H1 (cell line): ENCODE results near the gene BMPR1A. TPM values are rescaled to one million over a fixed set of nuclear protein-coding genes. Genes with fewer than 3 reads are reported as not detected.
A peak's percentile ranks its signal among the peaks of the same experiment; 100 is the strongest.

Experiments used
- CTCF ChIA-PET: fragments of 300-600 bp; sonication (Branson Sonifier 250); formaldehyde crosslinking; loops from one replicate; lab custom pipeline; 2021; ENCODE audit not compliant: partially characterized antibody; lab: Charles Lee
- POLR2A ChIA-PET: fragments of 300-600 bp; sonication (Branson Sonifier 250); formaldehyde crosslinking; loops from one replicate; lab custom pipeline; 2021; ENCODE audit warnings: inconsistent platforms; ENCODE audit not compliant: partially characterized antibody; lab: Charles Lee
- DNase-seq, 2 experiments: peaks; one replicate each; pipeline versions ENCODE4 v3.0.0 to v3.0.0-alpha.2; 2010 to 2022; ENCODE audit warnings: low spot score in 2 of 2, low read depth in 1 of 2, mixed read lengths in 1 of 2
- FAIRE-seq: peaks from 2 replicates; lab custom pipeline; 2011; peaks lifted over from hg19 to GRCh38; lab: Jason Lieb, UNC
- H2AFZ ChIP-seq: 2 replicates; pipeline ENCODE4 v1.8.1; 2012; ENCODE audit warnings: low read length, inconsistent platforms
- H2AK5ac ChIP-seq: 2 replicates; pipeline ENCODE4 v1.6.1; 2013; ENCODE audit warnings: low read depth, low read length
- H2BK120ac ChIP-seq: replicated peaks from 2 replicates; pipeline ENCODE3; 2013; ENCODE audit warnings: low read depth, low read length, inconsistent platforms
- H2BK12ac ChIP-seq: 2 replicates; pipeline ENCODE4 v1.6.1; 2013; ENCODE audit warnings: low read depth, low read length
- H2BK15ac ChIP-seq: 2 replicates; pipeline ENCODE4 v1.6.1; 2013; ENCODE audit warnings: low read length
- H2BK20ac ChIP-seq: 2 replicates; pipeline ENCODE4 v1.6.1; 2013; ENCODE audit warnings: low read length
- H2BK5ac ChIP-seq: 2 replicates; pipeline ENCODE4 v1.6.1; 2013; ENCODE audit warnings: low read depth, low read length
- H3K14ac ChIP-seq: 2 replicates; pipeline ENCODE4 v1.6.1; 2013; ENCODE audit warnings: inconsistent platforms; ENCODE audit not compliant: insufficient read length
- H3K18ac ChIP-seq: 2 replicates; pipeline ENCODE4 v1.6.1; 2013; ENCODE audit warnings: low read length; ENCODE audit errors: extremely low read depth
- H3K23ac ChIP-seq: 2 replicates; pipeline ENCODE4 v1.6.1; 2013; ENCODE audit warnings: inconsistent platforms; ENCODE audit not compliant: insufficient read length
- H3K23me2 ChIP-seq: 2 replicates; pipeline ENCODE4 v1.6.1; 2013; ENCODE audit warnings: low read depth, low read length
- H3K27ac ChIP-seq: 2 replicates; pipeline ENCODE4 v1.6.1; 2011; ENCODE audit warnings: low read depth, low read length, inconsistent platforms
- H3K27me3 ChIP-seq, 4 experiments: replicated peaks in 1 of 4; 1 replicate in 1 of 4; 2 replicates in 3 of 4; pipeline versions ENCODE4 v1.6.1 to v1.8.1; 2011 to 2013; ENCODE audit warnings: low read length in 3 of 4, mild to moderate bottlenecking in 3 of 4, inconsistent platforms in 2 of 4, mixed read lengths in 2 of 4, moderate library complexity in 1 of 4; ENCODE audit not compliant: control insufficient read depth in 3 of 4, insufficient read depth in 3 of 4; ENCODE audit errors: extremely low read depth in 1 of 4
- H3K36me3 ChIP-seq, 4 experiments: 2 replicates each; pipeline versions ENCODE4 v1.6.1 to v1.8.1; 2011 to 2013; ENCODE audit warnings: mild to moderate bottlenecking in 4 of 4, low read length in 3 of 4, moderate library complexity in 2 of 4, control low read depth in 1 of 4, inconsistent platforms in 1 of 4; ENCODE audit not compliant: insufficient read depth in 4 of 4, control insufficient read depth in 2 of 4
- H3K4ac ChIP-seq: replicated peaks from 2 replicates; pipeline ENCODE3; 2013; ENCODE audit warnings: low read length, low read depth, mixed read lengths, inconsistent platforms; ENCODE audit not compliant: insufficient read length
- H3K4me1 ChIP-seq, 4 experiments: replicated peaks in 1 of 4; 1 replicate in 1 of 4; 2 replicates in 3 of 4; pipeline versions ENCODE4 v1.6.1 to v1.8.1; 2011 to 2013; ENCODE audit warnings: low read length in 3 of 4, inconsistent platforms in 2 of 4, mixed read lengths in 1 of 4; ENCODE audit not compliant: insufficient read depth in 4 of 4, control insufficient read depth in 3 of 4
- H3K4me2 ChIP-seq, 2 experiments: 2 replicates each; pipeline versions ENCODE4 v1.6.1 to v1.8.1; 2011 to 2013; ENCODE audit warnings: low read depth in 2 of 2, low read length in 2 of 2, control low read depth in 1 of 2, inconsistent platforms in 1 of 2, mild to moderate bottlenecking in 1 of 2; ENCODE audit not compliant: insufficient read depth in 1 of 2
- H3K4me3 ChIP-seq, 4 experiments: fragments of 200-600, 300-600 bp in 1 of 4; sonication (generic), shearing (Covaris generic), sonication (Bioruptor Twin) in 1 of 4; 2 replicates each; pipeline versions ENCODE4 v1.5.1 to v1.8.1; 2011 to 2016; ENCODE audit warnings: low read length in 4 of 4, low read depth in 3 of 4, control low read depth in 2 of 4, inconsistent platforms in 2 of 4, mild to moderate bottlenecking in 2 of 4, mixed read lengths in 1 of 4, moderate library complexity in 1 of 4; ENCODE audit not compliant: insufficient read depth in 2 of 4; ENCODE audit errors: extremely low read depth in 1 of 4
- H3K56ac ChIP-seq: replicated peaks from 2 replicates; pipeline ENCODE3; 2013; ENCODE audit warnings: low read depth, mild to moderate bottlenecking, mixed read lengths, low read length, inconsistent platforms; ENCODE audit not compliant: insufficient read length
- H3K79me1 ChIP-seq: 2 replicates; pipeline ENCODE4 v1.6.1; 2013; ENCODE audit warnings: low read depth, low read length, control low read depth
- H3K79me2 ChIP-seq, 2 experiments: 2 replicates each; pipeline versions ENCODE4 v1.6.1 to v1.8.1; 2012 to 2013; ENCODE audit warnings: low read length in 2 of 2, mild to moderate bottlenecking in 2 of 2, inconsistent platforms in 1 of 2; ENCODE audit not compliant: insufficient read depth in 2 of 2, control insufficient read depth in 1 of 2
- H3K9ac ChIP-seq, 4 experiments: replicated peaks in 1 of 4; 1 replicate in 1 of 4; 2 replicates in 3 of 4; pipeline versions ENCODE4 v1.6.1 to v1.8.1; 2011 to 2013; ENCODE audit warnings: low read depth in 3 of 4, low read length in 3 of 4, control low read depth in 2 of 4, mild to moderate bottlenecking in 2 of 4, moderate library complexity in 2 of 4, inconsistent platforms in 1 of 4; ENCODE audit errors: extremely low read depth in 1 of 4
- H3K9me3 ChIP-seq, 2 experiments: 2 replicates each; pipeline versions ENCODE4 v1.6.1 to v1.8.1; 2012 to 2013; ENCODE audit warnings: mild to moderate bottlenecking in 2 of 2, moderate library complexity in 2 of 2, control low read depth in 1 of 2, inconsistent platforms in 1 of 2, low read depth in 1 of 2, low read length in 1 of 2, mixed read lengths in 1 of 2; ENCODE audit not compliant: insufficient read depth in 2 of 2
- H4K20me1 ChIP-seq, 2 experiments: replicated peaks in 1 of 2; 2 replicates each; pipeline versions ENCODE3 to v1.8.1; 2011 to 2013; ENCODE audit warnings: inconsistent platforms in 2 of 2, low read length in 2 of 2, mild to moderate bottlenecking in 1 of 2; ENCODE audit not compliant: insufficient read depth in 2 of 2, control insufficient read depth in 1 of 2
- H4K5ac ChIP-seq: 2 replicates; pipeline ENCODE4 v1.6.1; 2013; ENCODE audit warnings: low read length, low read depth, mixed read lengths, inconsistent platforms; ENCODE audit not compliant: insufficient read length
- H4K8ac ChIP-seq: 2 replicates; pipeline ENCODE4 v1.8.0; 2013; ENCODE audit warnings: mild to moderate bottlenecking, moderate library complexity, low read length, inconsistent platforms; ENCODE audit not compliant: insufficient read depth; ENCODE audit errors: extremely low read depth
- H4K91ac ChIP-seq: replicated peaks from 2 replicates; pipeline ENCODE3; 2013; ENCODE audit warnings: low read length, mixed read lengths, inconsistent platforms; ENCODE audit not compliant: insufficient read length
- WGBS, 2 experiments: shearing (Covaris generic) in 1 of 2; methylation state at CpG; one replicate each; pipeline versions ENCODE4 v1.1.6 to v1.1.7; 2013 to 2015; ENCODE audit warnings: low lambda C conversion rate in 2 of 2, mixed read lengths in 2 of 2, inconsistent platforms in 1 of 2, low coverage in 1 of 2, missing lambda C conversion rate in 1 of 2; ENCODE audit not compliant: insufficient replicate concordance in 2 of 2, insufficient coverage in 1 of 2, insufficient read length in 1 of 2; ENCODE audit errors: extremely low coverage in 1 of 2, missing lambda C conversion rate in 1 of 2; 5-methylcytosine and 5-hydroxymethylcytosine counted together
- polyA plus RNA-seq, 7 experiments: library from polyadenylated mRNA; depleted of rRNA in 3 of 7; stranded (reverse) in 5 of 7; unstranded in 2 of 7; fragments of >200 nt in 5 of 7; fragments of 200-250 nt in 2 of 7; gene quantifications; 1 replicate in 5 of 7; 2 replicates in 1 of 7; 4 replicates in 1 of 7; pipeline versions ENCODE4 v1.2.1 to v1.2.3, GENCODE V29; 2011 to 2013; ENCODE audit warnings: missing spikeins in 2 of 7, mixed read lengths in 2 of 7
- total RNA-seq: library from RNA; stranded (reverse); fragmentation: NEBNext Ultra II Directional; extraction: Animal tissue kit (Norgen Biotek cat#: 25700); gene quantifications from 2 replicates; pipeline ENCODE4 v1.2.1, GENCODE V29; 2021

BMPR1A gene
- total and polyA plus RNA-seq, 2 of the 8 experiments (the other 6 are each of a cell fraction or from before 2014, with no cell fraction given) = 34.4 to 129 TPM

- Histone ChIP-seq H3K9ac (no peak overlapping the region), H3K56ac (no peak overlapping the region), H4K8ac (peak overlapping the region; percentile 74; the same call in 1 of the 2 replicates), H3K36me3 (no peaks in the 10 kb centered on the region), H3K23ac (no peak overlapping the region), H2BK5ac (no peak overlapping the region; the same call in 1 of the 2 replicates), H3K27me3 (no peaks in the 10 kb centered on the region), H3K4ac (no peak overlapping the region), H2BK20ac (no peak overlapping the region), H2AK5ac (no peak overlapping the region), H3K4me2 (no peak overlapping the region), H2BK15ac (no peak overlapping the region), H3K23me2 (peaks cover 6% of the 10 kb centered on the region; the same call in 1 of the 2 replicates), H3K18ac (no peak overlapping the region; the same call in 1 of the 2 replicates), H2BK12ac (peak overlapping the region; percentile 60; the same call in 1 of the 2 replicates), H3K9me3 (no peaks in the 10 kb centered on the region), H2AFZ (no peak overlapping the region), H4K20me1 (no peaks in the 10 kb centered on the region), H3K27ac (no peak overlapping the region), H4K5ac (no peak overlapping the region), H3K4me3 (no peak overlapping the region), H4K91ac (no peak overlapping the region), H2BK120ac (no peak overlapping the region), H3K4me1 (peaks cover 0 to 21% (median 11%) of the 10 kb centered on the region in 4 experiments; a peak in 6 of 7 replicates), H3K14ac (no peak overlapping the region), H3K79me1 (no peaks in the 10 kb centered on the region), H3K79me2 (no peaks in the 10 kb centered on the region)
- ChIA-PET CTCF (interaction anchor here (0.6 to 9.3 kb wide), 9 partner anchors 9 to 194 kb away, joined by 3 to 59 read pairs (median 6); no protein-coding TSS in a partner anchor), POLR2A (interaction anchor here (0.5 to 5.7 kb wide), 4 partner anchors 14 to 191 kb away, joined by 3 to 45 read pairs (median 3); partner anchors contain the start of gene BMPR1A)
- WGBS, 2 experiments = 93% methylated on average over 8 of the region's 8 CpGs; no CpG with 5 or more reads in 1 of the 2 experiments
- FAIRE-seq (no peak), DNase-seq (no peak)
Observed at GRCh38 chr10:86708068-86708782, 48.2 kb upstream of the BMPR1A start.
